RWPE2 (cell line): ENCODE data around the gene MAPKAPK2.

Source experiments
- ATAC-seq: fragments of 200-7000 bp; cut with Tn5 transposase; 3 replicates; pipeline ENCODE4 v1.9.1; 2021; ENCODE audit warnings: low read depth
- DNase-seq: peaks from one replicate; pipeline ENCODE4 v3.0.0-alpha.2; 2020; ENCODE audit warnings: low spot score
- H3K27ac ChIP-seq: fragments of 450-650 bp; 2 replicates; pipeline ENCODE4 v1.5.1; 2017; ENCODE audit warnings: mild to moderate bottlenecking; ENCODE audit not compliant: poor library complexity, severe bottlenecking
- H3K27me3 ChIP-seq: fragments of 250-450 bp; sonication (Bioruptor Pico); 2 replicates; pipeline ENCODE4 v1.5.1; 2021; ENCODE audit warnings: mild to moderate bottlenecking, moderate library complexity; ENCODE audit not compliant: insufficient read depth, poor library complexity, severe bottlenecking
- H3K36me3 ChIP-seq: fragments of 250-450 bp; sonication (Bioruptor Pico); 2 replicates; pipeline ENCODE4 v1.5.1; 2020; ENCODE audit warnings: low read depth, mild to moderate bottlenecking, moderate library complexity
- H3K4me1 ChIP-seq: fragments of 250-450 bp; sonication (Bioruptor Pico); 2 replicates; pipeline ENCODE4 v1.5.1; 2021; ENCODE audit warnings: mild to moderate bottlenecking, moderate library complexity; ENCODE audit not compliant: insufficient read depth, poor library complexity, severe bottlenecking
- H3K4me3 ChIP-seq: fragments of 250-450 bp; sonication (Bioruptor Pico); 2 replicates; pipeline ENCODE4 v1.5.1; 2021; ENCODE audit warnings: mild to moderate bottlenecking, moderate library complexity; ENCODE audit not compliant: severe bottlenecking
- H3K9me3 ChIP-seq: fragments of 250-450 bp; sonication (Bioruptor Pico); 2 replicates; pipeline ENCODE4 v1.5.1; 2021; ENCODE audit warnings: mild to moderate bottlenecking, moderate library complexity; ENCODE audit not compliant: severe bottlenecking
- TF ChIP-seq, protein P1 (sequence below): fragments of 450-650 bp; IDR thresholded peaks from one replicate; pipeline ENCODE4 v1.5.1; 2017; ENCODE audit warnings: mild to moderate bottlenecking, moderate library complexity; ENCODE audit not compliant: poor library complexity, severe bottlenecking

The MAPKAPK2 gene

GRCh38 chr1:206658981-206659273 lies 25.8 kb upstream of the MAPKAPK2 start:
- no peaks in the 10 kb centered on the region for H3K4me1 ChIP-seq
- H3K36me3 ChIP-seq: no peaks in the 10 kb centered on the region
- H3K9me3 ChIP-seq: no peaks in the 10 kb centered on the region
- TF ChIP-seq, protein P1, sequence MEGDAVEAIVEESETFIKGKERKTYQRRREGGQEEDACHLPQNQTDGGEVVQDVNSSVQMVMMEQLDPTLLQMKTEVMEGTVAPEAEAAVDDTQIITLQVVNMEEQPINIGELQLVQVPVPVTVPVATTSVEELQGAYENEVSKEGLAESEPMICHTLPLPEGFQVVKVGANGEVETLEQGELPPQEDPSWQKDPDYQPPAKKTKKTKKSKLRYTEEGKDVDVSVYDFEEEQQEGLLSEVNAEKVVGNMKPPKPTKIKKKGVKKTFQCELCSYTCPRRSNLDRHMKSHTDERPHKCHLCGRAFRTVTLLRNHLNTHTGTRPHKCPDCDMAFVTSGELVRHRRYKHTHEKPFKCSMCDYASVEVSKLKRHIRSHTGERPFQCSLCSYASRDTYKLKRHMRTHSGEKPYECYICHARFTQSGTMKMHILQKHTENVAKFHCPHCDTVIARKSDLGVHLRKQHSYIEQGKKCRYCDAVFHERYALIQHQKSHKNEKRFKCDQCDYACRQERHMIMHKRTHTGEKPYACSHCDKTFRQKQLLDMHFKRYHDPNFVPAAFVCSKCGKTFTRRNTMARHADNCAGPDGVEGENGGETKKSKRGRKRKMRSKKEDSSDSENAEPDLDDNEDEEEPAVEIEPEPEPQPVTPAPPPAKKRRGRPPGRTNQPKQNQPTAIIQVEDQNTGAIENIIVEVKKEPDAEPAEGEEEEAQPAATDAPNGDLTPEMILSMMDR: no peak
- H3K4me3 ChIP-seq: no peak overlapping the region
- DNase-seq (no peak), ATAC-seq (no peak)
- H3K27ac ChIP-seq: no peak overlapping the region
- no peaks in the 10 kb centered on the region for H3K27me3 ChIP-seq

GRCh38 chr1:206660136-206660535 lies 24.6 kb upstream of the MAPKAPK2 start:
- no peaks in the 10 kb centered on the region for H3K36me3 ChIP-seq
- H3K27me3 ChIP-seq: no peaks in the 10 kb centered on the region
- DNase-seq (no peak), ATAC-seq (no peak)
- TF ChIP-seq, protein P1: no peak
- H3K27ac ChIP-seq: no peak overlapping the region
- no peak overlapping the region for H3K4me3 ChIP-seq
- H3K4me1 ChIP-seq: no peaks in the 10 kb centered on the region
- H3K9me3 ChIP-seq: no peaks in the 10 kb centered on the region

DNA sequence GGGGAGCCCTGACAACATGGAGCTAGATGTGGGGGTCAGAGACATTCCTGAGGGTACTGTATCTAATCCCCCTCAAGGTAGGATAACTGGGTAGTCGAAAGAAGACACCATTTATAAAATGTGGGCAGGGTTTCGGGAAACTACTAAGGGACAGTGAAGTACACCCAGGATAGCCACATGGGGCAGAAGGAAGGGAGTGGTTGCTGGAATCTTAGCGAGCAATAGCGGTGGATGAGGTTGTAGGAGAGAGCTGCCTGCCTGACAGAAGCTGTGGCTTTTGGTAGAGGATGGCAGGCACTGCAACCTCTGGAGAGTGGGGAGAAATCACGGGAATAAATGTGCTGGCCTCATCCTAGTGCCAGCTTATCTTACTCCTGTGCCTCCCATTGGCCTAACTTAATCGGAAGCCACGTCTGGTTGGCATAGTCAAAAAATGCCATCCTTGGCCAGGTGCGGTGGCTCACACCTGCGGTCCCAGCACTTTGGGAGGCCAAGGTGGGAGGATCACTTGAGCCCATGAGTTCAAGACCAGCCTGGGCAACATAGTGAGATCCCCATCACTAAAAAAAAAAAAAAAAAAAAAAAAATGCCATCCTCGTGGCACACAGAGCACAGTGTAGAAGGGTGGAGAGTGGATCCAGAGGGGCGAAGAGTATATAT lies 23.4 kb upstream of the MAPKAPK2 start:
- DNase-seq (no peak), ATAC-seq (no peak)
- TF ChIP-seq, protein P1: no peak
- Histone ChIP-seq H3K4me1 (no peaks in the 10 kb centered on the region), H3K27me3 (no peaks in the 10 kb centered on the region), H3K4me3 (no peak overlapping the region), H3K27ac (no peak overlapping the region), H3K9me3 (no peaks in the 10 kb centered on the region), H3K36me3 (no peaks in the 10 kb centered on the region)

DNA sequence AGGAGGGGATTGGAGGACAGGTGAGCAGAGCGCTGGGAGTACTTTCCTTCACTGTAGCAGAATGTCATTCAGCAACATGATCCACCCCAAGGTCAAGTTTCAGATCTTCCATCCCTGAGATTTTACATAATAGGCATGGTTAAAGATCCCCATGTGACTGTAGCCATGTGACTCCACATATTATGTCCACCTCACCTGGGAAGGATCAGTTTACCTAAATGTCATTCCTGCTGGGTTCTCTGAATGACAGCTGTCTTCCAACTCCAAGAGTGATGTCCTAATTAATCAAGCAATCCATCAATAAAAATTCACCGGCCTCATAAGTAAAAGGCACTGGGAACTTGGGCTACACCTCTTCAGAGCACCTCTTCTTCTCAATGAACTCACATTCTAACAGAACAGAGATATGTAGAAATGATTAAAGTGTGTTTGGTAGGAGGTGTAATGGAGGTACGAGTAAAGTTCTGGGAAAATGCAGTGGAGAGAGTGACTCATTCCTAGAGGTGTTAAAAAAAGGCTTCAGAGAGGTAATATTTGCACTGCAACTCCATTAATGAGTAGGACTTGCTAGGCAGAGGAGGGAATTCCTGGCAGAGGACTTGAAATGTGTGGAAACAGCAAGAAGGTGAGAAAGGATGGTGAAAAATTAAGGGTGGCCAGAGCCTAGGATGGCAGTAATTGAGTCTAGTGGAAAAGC lies 22.2 kb upstream of the MAPKAPK2 start:
- ATAC-seq: no peak
- Histone ChIP-seq H3K9me3 (no peaks in the 10 kb centered on the region), H3K36me3 (no peaks in the 10 kb centered on the region), H3K4me3 (no peak overlapping the region), H3K27me3 (no peaks in the 10 kb centered on the region), H3K27ac (no peak overlapping the region), H3K4me1 (no peaks in the 10 kb centered on the region)
- DNase-seq: no peak
- TF ChIP-seq, protein P1: no peak

DNA sequence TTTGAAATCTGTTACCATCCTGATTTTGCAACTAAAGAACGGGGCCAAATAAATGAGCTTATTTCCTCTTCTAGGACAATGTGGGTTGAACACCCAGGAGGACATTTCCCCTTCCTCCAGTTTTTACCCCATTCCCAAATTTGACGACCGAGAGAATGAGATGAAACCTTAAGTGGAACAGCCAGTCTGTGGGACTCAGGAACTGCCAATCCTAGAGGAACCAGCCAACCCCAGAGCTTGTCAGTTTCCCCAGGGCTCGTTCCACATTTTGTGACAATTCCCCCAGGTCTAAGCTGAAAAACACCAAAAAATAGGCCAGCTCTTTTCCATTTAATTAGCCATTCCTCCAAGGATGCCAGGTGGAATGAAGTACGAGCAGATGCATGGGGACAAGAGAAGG lies 21.3 kb upstream of the MAPKAPK2 start:
- TF ChIP-seq, protein P1: no peak
- DNase-seq: no peak
- H3K27me3 ChIP-seq: no peaks in the 10 kb centered on the region
- no peak overlapping the region for H3K4me3 ChIP-seq
- no peaks in the 10 kb centered on the region for H3K9me3 ChIP-seq
- no peak overlapping the region for H3K27ac ChIP-seq
- no peaks in the 10 kb centered on the region for H3K36me3 ChIP-seq
- no peaks in the 10 kb centered on the region for H3K4me1 ChIP-seq
- no peak for ATAC-seq
